ENCODE results near the gene ZDHHC3. TPM values are rescaled to one million over a fixed set of nuclear protein-coding genes. Genes with fewer than 3 reads are reported as not detected.

Gene ZDHHC3
- total RNA-seq, 4 donors from 2014 or later = 59.6 to 81.3 (median 72.8) TPM

DNA sequence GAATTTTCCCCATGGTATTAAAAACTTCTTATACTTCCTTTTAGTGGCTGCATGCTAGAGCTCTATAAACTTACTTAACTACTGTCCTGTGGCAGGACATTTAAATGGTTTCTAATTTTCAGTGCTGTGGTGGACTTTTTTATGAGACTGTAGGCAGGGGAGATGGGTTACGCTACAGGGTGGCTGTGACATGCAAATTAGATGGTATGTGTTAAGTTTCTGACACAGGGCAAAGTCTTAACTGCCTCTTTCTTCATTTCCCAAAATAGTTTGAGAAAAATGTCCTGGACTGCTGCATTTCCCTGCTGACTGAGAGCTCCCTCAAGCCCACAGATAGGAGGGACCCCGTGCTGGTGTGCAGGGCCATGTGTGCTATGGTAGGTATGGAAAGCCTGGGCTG is 79.5 kb downstream of the ZDHHC3 start:
- TF ChIP-seq, protein P1, sequence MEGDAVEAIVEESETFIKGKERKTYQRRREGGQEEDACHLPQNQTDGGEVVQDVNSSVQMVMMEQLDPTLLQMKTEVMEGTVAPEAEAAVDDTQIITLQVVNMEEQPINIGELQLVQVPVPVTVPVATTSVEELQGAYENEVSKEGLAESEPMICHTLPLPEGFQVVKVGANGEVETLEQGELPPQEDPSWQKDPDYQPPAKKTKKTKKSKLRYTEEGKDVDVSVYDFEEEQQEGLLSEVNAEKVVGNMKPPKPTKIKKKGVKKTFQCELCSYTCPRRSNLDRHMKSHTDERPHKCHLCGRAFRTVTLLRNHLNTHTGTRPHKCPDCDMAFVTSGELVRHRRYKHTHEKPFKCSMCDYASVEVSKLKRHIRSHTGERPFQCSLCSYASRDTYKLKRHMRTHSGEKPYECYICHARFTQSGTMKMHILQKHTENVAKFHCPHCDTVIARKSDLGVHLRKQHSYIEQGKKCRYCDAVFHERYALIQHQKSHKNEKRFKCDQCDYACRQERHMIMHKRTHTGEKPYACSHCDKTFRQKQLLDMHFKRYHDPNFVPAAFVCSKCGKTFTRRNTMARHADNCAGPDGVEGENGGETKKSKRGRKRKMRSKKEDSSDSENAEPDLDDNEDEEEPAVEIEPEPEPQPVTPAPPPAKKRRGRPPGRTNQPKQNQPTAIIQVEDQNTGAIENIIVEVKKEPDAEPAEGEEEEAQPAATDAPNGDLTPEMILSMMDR (IDR thresholded peaks at IDR 0.05) = no peak
- no peak for TF ChIP-seq POLR2A (IDR thresholded peaks at IDR 0.05; ENCODE audit: low read depth)
- TF ChIP-seq EP300 (IDR thresholded peaks at IDR 0.05) = no peak
- TF ChIP-seq POLR2AphosphoS5 (IDR thresholded peaks at IDR 0.05) = no peak
- H3K27ac ChIP-seq (replicated peaks in 1 of 4) = no peak overlapping the region
- intact Hi-C loops (cut with DNase I) = no loop called here
- no peaks in the 10 kb centered on the region for H3K4me1 ChIP-seq
- peaks cover 0 to 20% (median 2%) of the 10 kb centered on the region in 4 donors for H3K27me3 ChIP-seq
- no peaks in the 10 kb centered on the region for H3K36me3 ChIP-seq
- DNase-seq (ENCODE audit: extremely low spot score) = no peak
- no peaks in the 10 kb centered on the region for H3K9me3 ChIP-seq
- no peak overlapping the region for H3K4me3 ChIP-seq
- 85% methylated on average over 2 of the region's 2 CpGs for WGBS

DNA sequence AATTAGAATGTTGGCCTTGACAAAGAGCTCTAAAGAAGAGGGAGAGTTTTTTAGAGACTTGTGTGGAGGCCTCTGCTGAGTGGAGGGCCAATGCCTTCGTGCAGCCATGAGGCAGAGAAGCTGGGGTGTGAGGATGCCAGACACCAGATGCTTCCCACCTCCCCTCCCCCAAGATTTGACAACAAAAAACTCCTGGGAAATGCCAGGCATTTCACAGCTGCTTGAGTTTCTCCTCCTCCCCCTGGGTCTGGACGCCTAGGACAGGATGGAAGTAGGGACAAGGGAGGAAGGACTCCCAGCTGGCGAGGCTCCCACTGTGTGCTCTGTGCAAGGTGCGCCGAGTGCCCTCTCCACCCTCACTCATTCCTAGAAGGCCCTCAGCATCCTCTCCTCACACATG is 81.5 kb downstream of the ZDHHC3 start:
- 52% methylated on average over 4 of the region's 5 CpGs for WGBS
- Histone ChIP-seq H3K27ac (replicated peaks in 1 of 4) (no peak overlapping the region), H3K4me3 (no peak overlapping the region), H3K9me3 (no peaks in the 10 kb centered on the region), H3K4me1 (no peaks in the 10 kb centered on the region), H3K36me3 (no peaks in the 10 kb centered on the region), H3K27me3 (peaks cover 0 to 12% (median 2%) of the 10 kb centered on the region in 4 donors)
- TF ChIP-seq POLR2A (IDR thresholded peaks at IDR 0.05; ENCODE audit: low read depth) (no peak), EP300 (IDR thresholded peaks at IDR 0.05) (no peak), POLR2AphosphoS5 (IDR thresholded peaks at IDR 0.05) (no peak)
- TF ChIP-seq, protein P1 (IDR thresholded peaks at IDR 0.05) = no peak
- DNase-seq (ENCODE audit: extremely low spot score) = no peak
- intact Hi-C loops (cut with DNase I) = no loop called here

DNA sequence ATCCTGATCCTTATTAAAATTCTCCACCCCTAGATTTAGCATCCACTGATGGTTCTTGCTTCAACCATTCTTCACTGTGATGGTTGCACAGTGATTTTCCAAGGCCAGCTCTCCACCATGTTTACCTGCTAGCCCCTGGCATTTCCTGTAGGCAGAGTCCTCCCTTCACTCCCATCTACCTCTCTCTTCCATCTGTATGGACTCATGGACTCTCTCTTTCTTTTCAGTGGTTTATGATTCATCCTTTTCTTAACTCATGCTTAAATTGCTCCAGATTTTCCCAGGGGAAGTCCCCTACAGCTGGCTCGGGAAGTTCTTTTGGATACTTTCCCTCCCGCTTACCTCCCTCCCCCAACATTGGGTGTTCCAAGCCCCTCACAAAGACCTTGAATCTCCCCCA is 82.9 kb downstream of the ZDHHC3 start:
- TF ChIP-seq, protein P1 (IDR thresholded peaks at IDR 0.05) = no peak
- TF ChIP-seq POLR2A (IDR thresholded peaks at IDR 0.05; ENCODE audit: low read depth) = no peak
- TF ChIP-seq EP300 (IDR thresholded peaks at IDR 0.05) = no peak
- TF ChIP-seq POLR2AphosphoS5 (IDR thresholded peaks at IDR 0.05) = no peak
- Histone ChIP-seq H3K27ac (replicated peaks in 1 of 4) (no peak overlapping the region), H3K27me3 (no peaks in the 10 kb centered on the region), H3K36me3 (no peaks in the 10 kb centered on the region), H3K4me1 (no peaks in the 10 kb centered on the region), H3K9me3 (no peaks in the 10 kb centered on the region), H3K4me3 (no peak overlapping the region)
- 56% methylated on average over 2 of the region's 2 CpGs for WGBS
- intact Hi-C loops (cut with DNase I) = no loop called here
- DNase-seq (ENCODE audit: extremely low spot score) = no peak

DNA sequence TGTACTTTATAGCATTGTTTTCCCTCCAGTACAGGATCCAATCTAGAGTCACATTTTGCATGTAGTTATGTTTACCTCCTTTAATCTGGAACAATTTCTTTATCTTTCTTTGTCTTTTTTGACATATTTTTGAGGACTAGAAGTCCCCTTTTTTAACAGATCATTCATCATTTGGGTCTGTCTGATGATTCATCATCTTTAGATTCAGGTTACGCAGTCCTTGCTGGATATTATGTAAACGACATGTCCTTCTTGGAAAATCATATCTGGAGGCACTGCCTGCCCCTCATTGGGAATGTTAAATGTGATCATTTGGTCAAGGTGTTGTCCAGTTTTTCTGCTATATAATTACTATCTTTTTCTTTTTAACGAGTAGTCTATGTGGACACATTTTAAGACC is 83.3 kb downstream of the ZDHHC3 start:
- Histone ChIP-seq H3K27me3 (no peaks in the 10 kb centered on the region), H3K9me3 (no peaks in the 10 kb centered on the region), H3K4me1 (no peaks in the 10 kb centered on the region), H3K4me3 (no peak overlapping the region), H3K36me3 (no peaks in the 10 kb centered on the region), H3K27ac (replicated peaks in 1 of 4) (no peak overlapping the region)
- WGBS = 63% methylated on average over 3 of the region's 3 CpGs
- TF ChIP-seq EP300 (IDR thresholded peaks at IDR 0.05) = no peak
- TF ChIP-seq, protein P1 (IDR thresholded peaks at IDR 0.05) = no peak
- no peak for TF ChIP-seq POLR2AphosphoS5 (IDR thresholded peaks at IDR 0.05)
- TF ChIP-seq POLR2A (IDR thresholded peaks at IDR 0.05; ENCODE audit: low read depth) = no peak
- DNase-seq (ENCODE audit: extremely low spot score) = no peak
- intact Hi-C loops (cut with DNase I) = no loop called here

DNA sequence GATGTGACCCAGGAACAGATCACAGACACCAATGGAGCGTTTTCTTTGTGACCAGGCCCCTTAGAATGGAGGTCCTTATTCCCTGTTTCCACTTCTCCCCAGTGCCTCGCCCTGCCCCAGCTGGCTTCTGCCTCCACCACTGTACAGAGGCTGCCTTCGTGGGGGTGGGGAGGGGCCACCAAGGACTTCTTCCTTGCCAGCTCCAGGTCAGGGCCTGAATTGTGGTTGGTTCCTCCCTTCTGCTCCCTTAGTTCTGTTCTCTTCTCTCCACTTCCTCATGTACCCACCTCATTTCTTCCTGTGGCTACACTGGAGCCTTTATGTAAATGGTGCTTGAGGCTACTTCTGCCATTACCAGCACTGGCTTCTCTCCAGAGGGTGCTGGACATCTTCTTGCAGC is 85.1 kb downstream of the ZDHHC3 start:
- H3K4me3 ChIP-seq = no peak overlapping the region
- no peaks in the 10 kb centered on the region for H3K9me3 ChIP-seq
- 54% methylated on average over 3 of the region's 3 CpGs for WGBS
- no peak for DNase-seq (ENCODE audit: extremely low spot score)
- no peak overlapping the region for H3K27ac ChIP-seq (replicated peaks in 1 of 4)
- peaks cover 0 to 2% (median 0%) of the 10 kb centered on the region in 4 donors for H3K4me1 ChIP-seq
- H3K36me3 ChIP-seq = no peaks in the 10 kb centered on the region
- TF ChIP-seq POLR2A (IDR thresholded peaks at IDR 0.05; ENCODE audit: low read depth) (no peak), POLR2AphosphoS5 (IDR thresholded peaks at IDR 0.05) (no peak), EP300 (IDR thresholded peaks at IDR 0.05) (no peak)
- TF ChIP-seq, protein P1 (IDR thresholded peaks at IDR 0.05) = no peak
- intact Hi-C loops (cut with DNase I) = no loop called here
- H3K27me3 ChIP-seq = peaks cover 0 to 4% (median 0%) of the 10 kb centered on the region in 4 donors
